HepG2 (cell line): ENCODE measurements around the gene ZNF324B. TPM values are rescaled to one million over a fixed set of nuclear protein-coding genes. Genes with fewer than 3 reads are reported as not detected.

Experiments used
- MAFG ChIP-seq: sonication (generic); formaldehyde crosslinking; IDR thresholded peaks from 2 replicates; pipeline ENCODE4 v1.5.1; 2020; ENCODE audit warnings: mild to moderate bottlenecking, missing genetic modification reagents
- SATB2 ChIP-seq: sonication (generic); formaldehyde crosslinking; IDR thresholded peaks from 2 replicates; pipeline ENCODE4 v1.5.0; 2020; ENCODE audit warnings: missing genetic modification reagents
- SOX5 ChIP-seq: IDR thresholded peaks from 2 replicates; pipeline ENCODE4 v1.6.1; 2016; ENCODE audit warnings: borderline replicate concordance
- SP4 ChIP-seq: sonication (generic); formaldehyde crosslinking; IDR thresholded peaks from 2 replicates; pipeline ENCODE4 v1.8.1; 2023; ENCODE audit warnings: mild to moderate bottlenecking, missing genetic modification reagents
- ZFP36L1 ChIP-seq: sonication (generic); formaldehyde crosslinking; IDR thresholded peaks from 2 replicates; pipeline ENCODE4 v1.8.0; 2022; ENCODE audit warnings: mild to moderate bottlenecking, missing genetic modification reagents, moderate library complexity
- ZNF562 ChIP-seq: sonication (generic); formaldehyde crosslinking; IDR thresholded peaks from 2 replicates; pipeline ENCODE4 v1.8.0; 2022; ENCODE audit warnings: missing genetic modification reagents, borderline replicate concordance
- polyA plus RNA-seq, 8 experiments: library from polyadenylated mRNA; depleted of rRNA in 3 of 8; stranded (reverse) in 7 of 8; unstranded in 1 of 8; fragments of >200 nt; fragmentation: Illumina TruSeq in 4 of 8; extraction: Trizol in 4 of 8; gene quantifications; 2 replicates each; pipeline versions ENCODE4 v1.2.1 to v1.2.3, GENCODE V29; 2011 to 2016; ENCODE audit warnings: low read depth in 4 of 8, missing spikeins in 1 of 8, mixed read lengths in 1 of 8; ENCODE audit not compliant: insufficient read depth in 1 of 8
- total RNA-seq, 5 experiments: library from RNA; depleted of rRNA; stranded (reverse); fragments of >200 nt; fragmentation: Illumina TruSeq; extraction: Trizol; gene quantifications; 2 replicates each; pipeline ENCODE4 v1.2.3, GENCODE V29; 2016; ENCODE audit warnings: low read depth in 1 of 5
- TF ChIP-seq, protein P1 (sequence below): sonication (generic); formaldehyde crosslinking; IDR thresholded peaks from 2 replicates; pipeline ENCODE4 v1.4.0; 2020; ENCODE audit warnings: missing genetic modification reagents
- TF ChIP-seq, protein P2 (sequence below): sonication (generic); formaldehyde crosslinking; conservative IDR thresholded peaks from 2 replicates; pipeline ENCODE4 v1.4.0; 2020; ENCODE audit warnings: missing genetic modification reagents
- TF ChIP-seq, protein P3 (sequence below): sonication (generic); formaldehyde crosslinking; IDR thresholded peaks from 2 replicates; pipeline ENCODE4 v1.8.1; 2023; ENCODE audit warnings: missing genetic modification reagents, mild to moderate bottlenecking, borderline replicate concordance
- TF ChIP-seq, protein P4 (sequence below), 2 experiments: sonication (generic) in 1 of 2; formaldehyde crosslinking in 1 of 2; IDR thresholded peaks; 2 replicates each; pipeline versions ENCODE4 v1.4.0 to v1.6.1; 2016 to 2020; ENCODE audit warnings: borderline replicate concordance in 1 of 2, low read depth in 1 of 2, mild to moderate bottlenecking in 1 of 2, missing genetic modification reagents in 1 of 2
- TF ChIP-seq, protein P5 (sequence below): sonication (generic); formaldehyde crosslinking; IDR thresholded peaks from 2 replicates; pipeline ENCODE4 v1.4.0; 2020; ENCODE audit warnings: missing genetic modification reagents
- TF ChIP-seq, protein P6 (sequence below): sonication (generic); formaldehyde crosslinking; IDR thresholded peaks from 2 replicates; pipeline ENCODE4 v1.4.0; 2020; ENCODE audit warnings: missing genetic modification reagents

The ZNF324B gene
- total and polyA plus RNA-seq, 2 of the 13 experiments (the other 11 are each of a cell fraction or from before 2014, with no cell fraction given), result 0.53 to 3.0 TPM

DNA sequence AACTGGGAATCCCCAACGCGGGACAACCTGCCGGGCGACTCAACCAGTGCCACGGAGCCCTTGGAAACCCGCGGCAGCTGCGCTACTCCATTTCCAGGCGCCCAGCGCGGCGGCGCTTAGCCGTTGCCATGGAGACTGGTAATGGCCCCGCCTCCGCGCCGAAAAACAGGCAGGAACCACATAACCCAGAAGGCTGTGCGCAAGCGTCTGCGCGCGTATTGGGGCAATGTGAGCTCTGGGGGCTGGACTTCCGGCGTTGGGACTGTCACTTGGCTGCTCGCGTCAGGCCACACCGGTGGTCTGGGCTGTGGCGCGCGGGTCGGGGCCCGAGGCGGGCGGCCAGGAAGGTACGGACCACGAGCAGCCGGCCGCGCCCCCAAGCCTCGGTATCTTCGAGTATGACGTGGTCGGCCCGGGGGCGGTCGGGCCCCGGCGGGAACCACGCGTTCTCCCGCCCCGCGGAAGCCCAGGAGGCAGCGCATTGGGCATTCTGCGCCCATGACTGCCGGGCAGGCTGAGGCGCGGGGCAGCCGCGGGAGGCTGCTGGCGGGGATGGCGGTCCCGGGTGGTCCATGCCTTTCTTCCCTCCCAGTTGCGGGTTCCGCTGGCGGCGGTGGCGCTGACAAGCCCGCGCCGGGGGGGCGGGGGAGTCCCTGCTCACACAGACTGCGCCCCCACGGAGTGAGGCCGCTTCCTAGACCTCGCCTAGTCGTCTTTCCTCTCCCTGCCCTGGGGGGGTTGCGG is at the start of gene ZNF324B (continued):
- TF ChIP-seq, protein P1, sequence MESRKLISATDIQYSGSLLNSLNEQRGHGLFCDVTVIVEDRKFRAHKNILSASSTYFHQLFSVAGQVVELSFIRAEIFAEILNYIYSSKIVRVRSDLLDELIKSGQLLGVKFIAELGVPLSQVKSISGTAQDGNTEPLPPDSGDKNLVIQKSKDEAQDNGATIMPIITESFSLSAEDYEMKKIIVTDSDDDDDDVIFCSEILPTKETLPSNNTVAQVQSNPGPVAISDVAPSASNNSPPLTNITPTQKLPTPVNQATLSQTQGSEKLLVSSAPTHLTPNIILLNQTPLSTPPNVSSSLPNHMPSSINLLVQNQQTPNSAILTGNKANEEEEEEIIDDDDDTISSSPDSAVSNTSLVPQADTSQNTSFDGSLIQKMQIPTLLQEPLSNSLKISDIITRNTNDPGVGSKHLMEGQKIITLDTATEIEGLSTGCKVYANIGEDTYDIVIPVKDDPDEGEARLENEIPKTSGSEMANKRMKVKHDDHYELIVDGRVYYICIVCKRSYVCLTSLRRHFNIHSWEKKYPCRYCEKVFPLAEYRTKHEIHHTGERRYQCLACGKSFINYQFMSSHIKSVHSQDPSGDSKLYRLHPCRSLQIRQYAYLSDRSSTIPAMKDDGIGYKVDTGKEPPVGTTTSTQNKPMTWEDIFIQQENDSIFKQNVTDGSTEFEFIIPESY (CRISPR knock-in tag), result no peak
- TF ChIP-seq, protein P2, sequence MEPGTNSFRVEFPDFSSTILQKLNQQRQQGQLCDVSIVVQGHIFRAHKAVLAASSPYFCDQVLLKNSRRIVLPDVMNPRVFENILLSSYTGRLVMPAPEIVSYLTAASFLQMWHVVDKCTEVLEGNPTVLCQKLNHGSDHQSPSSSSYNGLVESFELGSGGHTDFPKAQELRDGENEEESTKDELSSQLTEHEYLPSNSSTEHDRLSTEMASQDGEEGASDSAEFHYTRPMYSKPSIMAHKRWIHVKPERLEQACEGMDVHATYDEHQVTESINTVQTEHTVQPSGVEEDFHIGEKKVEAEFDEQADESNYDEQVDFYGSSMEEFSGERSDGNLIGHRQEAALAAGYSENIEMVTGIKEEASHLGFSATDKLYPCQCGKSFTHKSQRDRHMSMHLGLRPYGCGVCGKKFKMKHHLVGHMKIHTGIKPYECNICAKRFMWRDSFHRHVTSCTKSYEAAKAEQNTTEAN (CRISPR knock-in tag), result no peak
- TF ChIP-seq SOX5 (CRISPR knock-in tag) (no peak; the same call in 1 of the 2 replicates), ZFP36L1 (CRISPR knock-in tag) (no peak), MAFG (CRISPR knock-in tag) (no peak), SATB2 (CRISPR knock-in tag) (no peak), ZNF562 (CRISPR knock-in tag) (no peak), SP4 (CRISPR knock-in tag) (peak; percentile 73)
- TF ChIP-seq, protein P3, sequence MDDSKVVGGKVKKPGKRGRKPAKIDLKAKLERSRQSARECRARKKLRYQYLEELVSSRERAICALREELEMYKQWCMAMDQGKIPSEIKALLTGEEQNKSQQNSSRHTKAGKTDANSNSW (CRISPR knock-in tag), result no peak
- TF ChIP-seq, protein P4, sequence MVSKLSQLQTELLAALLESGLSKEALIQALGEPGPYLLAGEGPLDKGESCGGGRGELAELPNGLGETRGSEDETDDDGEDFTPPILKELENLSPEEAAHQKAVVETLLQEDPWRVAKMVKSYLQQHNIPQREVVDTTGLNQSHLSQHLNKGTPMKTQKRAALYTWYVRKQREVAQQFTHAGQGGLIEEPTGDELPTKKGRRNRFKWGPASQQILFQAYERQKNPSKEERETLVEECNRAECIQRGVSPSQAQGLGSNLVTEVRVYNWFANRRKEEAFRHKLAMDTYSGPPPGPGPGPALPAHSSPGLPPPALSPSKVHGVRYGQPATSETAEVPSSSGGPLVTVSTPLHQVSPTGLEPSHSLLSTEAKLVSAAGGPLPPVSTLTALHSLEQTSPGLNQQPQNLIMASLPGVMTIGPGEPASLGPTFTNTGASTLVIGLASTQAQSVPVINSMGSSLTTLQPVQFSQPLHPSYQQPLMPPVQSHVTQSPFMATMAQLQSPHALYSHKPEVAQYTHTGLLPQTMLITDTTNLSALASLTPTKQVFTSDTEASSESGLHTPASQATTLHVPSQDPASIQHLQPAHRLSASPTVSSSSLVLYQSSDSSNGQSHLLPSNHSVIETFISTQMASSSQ (IDR thresholded peaks at IDR 0.05; ENCODE audit: low read depth), result no peak
- TF ChIP-seq, protein P4 (CRISPR knock-in tag; IDR thresholded peaks at IDR 0.05; ENCODE audit: borderline replicate concordance), result no peak
- TF ChIP-seq, protein P5, sequence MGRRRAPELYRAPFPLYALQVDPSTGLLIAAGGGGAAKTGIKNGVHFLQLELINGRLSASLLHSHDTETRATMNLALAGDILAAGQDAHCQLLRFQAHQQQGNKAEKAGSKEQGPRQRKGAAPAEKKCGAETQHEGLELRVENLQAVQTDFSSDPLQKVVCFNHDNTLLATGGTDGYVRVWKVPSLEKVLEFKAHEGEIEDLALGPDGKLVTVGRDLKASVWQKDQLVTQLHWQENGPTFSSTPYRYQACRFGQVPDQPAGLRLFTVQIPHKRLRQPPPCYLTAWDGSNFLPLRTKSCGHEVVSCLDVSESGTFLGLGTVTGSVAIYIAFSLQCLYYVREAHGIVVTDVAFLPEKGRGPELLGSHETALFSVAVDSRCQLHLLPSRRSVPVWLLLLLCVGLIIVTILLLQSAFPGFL (CRISPR knock-in tag), result no peak
- TF ChIP-seq, protein P6, sequence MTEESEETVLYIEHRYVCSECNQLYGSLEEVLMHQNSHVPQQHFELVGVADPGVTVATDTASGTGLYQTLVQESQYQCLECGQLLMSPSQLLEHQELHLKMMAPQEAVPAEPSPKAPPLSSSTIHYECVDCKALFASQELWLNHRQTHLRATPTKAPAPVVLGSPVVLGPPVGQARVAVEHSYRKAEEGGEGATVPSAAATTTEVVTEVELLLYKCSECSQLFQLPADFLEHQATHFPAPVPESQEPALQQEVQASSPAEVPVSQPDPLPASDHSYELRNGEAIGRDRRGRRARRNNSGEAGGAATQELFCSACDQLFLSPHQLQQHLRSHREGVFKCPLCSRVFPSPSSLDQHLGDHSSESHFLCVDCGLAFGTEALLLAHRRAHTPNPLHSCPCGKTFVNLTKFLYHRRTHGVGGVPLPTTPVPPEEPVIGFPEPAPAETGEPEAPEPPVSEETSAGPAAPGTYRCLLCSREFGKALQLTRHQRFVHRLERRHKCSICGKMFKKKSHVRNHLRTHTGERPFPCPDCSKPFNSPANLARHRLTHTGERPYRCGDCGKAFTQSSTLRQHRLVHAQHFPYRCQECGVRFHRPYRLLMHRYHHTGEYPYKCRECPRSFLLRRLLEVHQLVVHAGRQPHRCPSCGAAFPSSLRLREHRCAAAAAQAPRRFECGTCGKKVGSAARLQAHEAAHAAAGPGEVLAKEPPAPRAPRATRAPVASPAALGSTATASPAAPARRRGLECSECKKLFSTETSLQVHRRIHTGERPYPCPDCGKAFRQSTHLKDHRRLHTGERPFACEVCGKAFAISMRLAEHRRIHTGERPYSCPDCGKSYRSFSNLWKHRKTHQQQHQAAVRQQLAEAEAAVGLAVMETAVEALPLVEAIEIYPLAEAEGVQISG (CRISPR knock-in tag), result peak; percentile 83
